Gastrocnemius medialis (tissue), 4 donors: ENCODE data around the gene IRAK1. TPM values are rescaled to one million over a fixed set of nuclear protein-coding genes. Genes with fewer than 3 reads are reported as not detected.
A peak's percentile ranks its signal among the peaks of the same experiment; 100 is the strongest.

Source experiments
- ATAC-seq, 2 donors: fragments of 150-250 bp; one replicate each; pipeline ENCODE4 v1.9.1; 2016
- DNase-seq, 2 donors: peaks; one replicate each; pipeline ENCODE4 v3.0.0-alpha.2; 2019
- H3K27ac ChIP-seq, 4 donors: fragments of 200-600 bp; sonication (generic); 1 replicate in 1 of 4; 2 replicates in 3 of 4; pipeline ENCODE4 v1.5.1; 2016 to 2018; ENCODE audit warnings: mild to moderate bottlenecking in 2 of 4, moderate library complexity in 1 of 4
- H3K27me3 ChIP-seq, 3 donors: fragments of 200-600 bp; sonication (generic) in 2 of 3; 1 replicate in 1 of 3; 2 replicates in 2 of 3; pipeline versions ENCODE4 v1.5.1 to v1.6.0; 2016 to 2019; ENCODE audit warnings: mild to moderate bottlenecking in 1 of 3, moderate library complexity in 1 of 3
- H3K36me3 ChIP-seq, 2 donors: fragments of 200-600 bp; sonication (generic) in 1 of 2; one replicate each; pipeline ENCODE4 v1.5.1; 2017 to 2018
- H3K4me1 ChIP-seq, 2 donors: fragments of 200-600 bp; sonication (generic) in 1 of 2; one replicate each; pipeline ENCODE4 v1.5.1; 2016 to 2017; ENCODE audit warnings: mild to moderate bottlenecking in 2 of 2
- H3K4me3 ChIP-seq, 4 donors: fragments of 200-600 bp; sonication (generic) in 3 of 4; 1 replicate in 1 of 4; 2 replicates in 3 of 4; pipeline ENCODE4 v1.5.1; 2016 to 2019; ENCODE audit warnings: mild to moderate bottlenecking in 2 of 4
- H3K9me3 ChIP-seq, 3 donors: fragments of 200-600 bp; sonication (generic) in 2 of 3; 1 replicate in 1 of 3; 2 replicates in 2 of 3; pipeline ENCODE4 v1.5.1; 2016 to 2019
- POLR2A ChIP-seq, 2 donors: fragments of 450-650 bp; IDR thresholded peaks; one replicate each; pipeline ENCODE4 v1.6.1; 2017; ENCODE audit warnings: antibody characterized with exemption in 2 of 2, mild to moderate bottlenecking in 2 of 2, moderate library complexity in 2 of 2
- in situ Hi-C, 4 donors: fragments of 200-750 bp; cut with MboI; loops; one replicate each; pipeline versions ENCODE4 v1.15.0 to v1.8.0; 2017; ENCODE audit warnings: low sequenced_read_pairs in 4 of 4
- intact Hi-C: fragments of 100-400 bp; cut with DNase I; formaldehyde crosslinking; loops from one replicate; pipeline ENCODE4 v1.15.1; 2023; ENCODE audit warnings: low total_unique reads
- total RNA-seq, 4 donors: library from RNA; depleted of rRNA; stranded (reverse); fragments of >200 nt; gene quantifications; one replicate each; pipeline versions ENCODE4 v1.1.0 to v1.2.3, GENCODE V29; 2016
- TF ChIP-seq, protein P1 (sequence below), 5 experiments: fragments of 450-650 bp in 3 of 5; fragments of 200-600 bp in 2 of 5; sonication (generic) in 2 of 5; IDR thresholded peaks in 4 of 5; conservative IDR thresholded peaks in 1 of 5; 1 replicate in 4 of 5; 2 replicates in 1 of 5; pipeline ENCODE4 v1.5.1; 2016 to 2019; ENCODE audit warnings: antibody characterized with exemption in 5 of 5, mild to moderate bottlenecking in 3 of 5, moderate library complexity in 3 of 5

IRAK1 gene
- total RNA-seq, 4 donors from 2014 or later = 73.9 to 157 (median 115) TPM

DNA sequence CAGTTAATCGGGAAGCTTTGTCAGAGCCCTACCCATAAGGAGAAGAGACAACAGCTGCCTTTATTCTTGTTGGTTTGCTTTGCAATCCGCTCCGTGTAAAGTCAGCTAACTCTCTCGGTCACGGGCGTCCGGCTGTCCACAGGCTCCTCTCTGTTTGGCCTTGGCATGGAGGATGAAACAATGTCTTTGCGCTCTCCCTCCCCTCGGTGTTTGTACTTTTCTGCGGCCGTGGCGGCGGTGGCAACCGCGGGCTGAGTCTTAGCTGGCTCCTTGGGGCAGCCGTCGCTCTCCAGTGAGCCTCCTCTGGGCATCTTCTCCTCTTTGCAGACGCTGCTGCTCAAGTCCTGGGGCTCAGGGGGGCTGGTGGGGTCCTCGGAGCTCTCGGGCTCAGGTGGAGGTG, 10.6 kb upstream of the IRAK1 start:
- Histone ChIP-seq H3K4me1 (peaks cover 0 to 7% of the 10 kb centered on the region in 2 donors), H3K36me3 (peaks cover 0 to 17% of the 10 kb centered on the region in 2 donors), H3K9me3 (no peaks in the 10 kb centered on the region), H3K4me3 (no peak overlapping the region), H3K27me3 (no peaks in the 10 kb centered on the region), H3K27ac (peak overlapping the region in 1 of 4 donors; percentile 46)
- in situ Hi-C loops = no loop called here
- intact Hi-C loops = no loop called here
- TF ChIP-seq POLR2A (IDR thresholded peaks at IDR 0.05) = no peak
- TF ChIP-seq, protein P1, sequence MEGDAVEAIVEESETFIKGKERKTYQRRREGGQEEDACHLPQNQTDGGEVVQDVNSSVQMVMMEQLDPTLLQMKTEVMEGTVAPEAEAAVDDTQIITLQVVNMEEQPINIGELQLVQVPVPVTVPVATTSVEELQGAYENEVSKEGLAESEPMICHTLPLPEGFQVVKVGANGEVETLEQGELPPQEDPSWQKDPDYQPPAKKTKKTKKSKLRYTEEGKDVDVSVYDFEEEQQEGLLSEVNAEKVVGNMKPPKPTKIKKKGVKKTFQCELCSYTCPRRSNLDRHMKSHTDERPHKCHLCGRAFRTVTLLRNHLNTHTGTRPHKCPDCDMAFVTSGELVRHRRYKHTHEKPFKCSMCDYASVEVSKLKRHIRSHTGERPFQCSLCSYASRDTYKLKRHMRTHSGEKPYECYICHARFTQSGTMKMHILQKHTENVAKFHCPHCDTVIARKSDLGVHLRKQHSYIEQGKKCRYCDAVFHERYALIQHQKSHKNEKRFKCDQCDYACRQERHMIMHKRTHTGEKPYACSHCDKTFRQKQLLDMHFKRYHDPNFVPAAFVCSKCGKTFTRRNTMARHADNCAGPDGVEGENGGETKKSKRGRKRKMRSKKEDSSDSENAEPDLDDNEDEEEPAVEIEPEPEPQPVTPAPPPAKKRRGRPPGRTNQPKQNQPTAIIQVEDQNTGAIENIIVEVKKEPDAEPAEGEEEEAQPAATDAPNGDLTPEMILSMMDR (IDR thresholded peaks at IDR 0.05 in 4 of 5, conservative IDR thresholded peaks at IDR 0.05 in 1 of 5) = no peak
- DNase-seq (no peak), ATAC-seq (no peak)

GRCh38 chrX:154029439-154029838, 9.7 kb upstream of the IRAK1 start:
- intact Hi-C loops (no loop called here), in situ Hi-C loops (no loop called here)
- TF ChIP-seq, protein P1 (IDR thresholded peaks at IDR 0.05 in 4 of 5, conservative IDR thresholded peaks at IDR 0.05 in 1 of 5) = no peak
- TF ChIP-seq POLR2A (IDR thresholded peaks at IDR 0.05) = no peak
- no peak for ATAC-seq
- Histone ChIP-seq H3K27me3 (no peaks in the 10 kb centered on the region), H3K36me3 (peaks cover 0 to 17% of the 10 kb centered on the region in 2 donors), H3K4me1 (peaks cover 0 to 9% of the 10 kb centered on the region in 2 donors), H3K4me3 (no peak overlapping the region), H3K27ac (peak overlapping the region in 2 of 4 donors; percentile 31 to 46), H3K9me3 (no peaks in the 10 kb centered on the region)
- no peak for DNase-seq

- H3K4me1 ChIP-seq = peaks cover 0 to 9% of the 10 kb centered on the region in 2 donors
- in situ Hi-C loops = no loop called here
- TF ChIP-seq, protein P1 (IDR thresholded peaks at IDR 0.05 in 4 of 5, conservative IDR thresholded peaks at IDR 0.05 in 1 of 5) = no peak
- no peak for TF ChIP-seq POLR2A (IDR thresholded peaks at IDR 0.05)
- intact Hi-C loops = no loop called here
- H3K4me3 ChIP-seq = no peak overlapping the region
- DNase-seq (no peak), ATAC-seq (no peak)
- no peaks in the 10 kb centered on the region for H3K9me3 ChIP-seq
- H3K36me3 ChIP-seq = peaks cover 0 to 17% of the 10 kb centered on the region in 2 donors
- peak overlapping the region in 3 of 4 donors; percentile 31 to 50 (median 43) for H3K27ac ChIP-seq
- H3K27me3 ChIP-seq = no peaks in the 10 kb centered on the region
These were observed 8.9 kb upstream of the IRAK1 start for GRCh38 chrX:154028502-154029184.

- DNase-seq (no peak), ATAC-seq (no peak)
- Histone ChIP-seq H3K4me3 (no peak overlapping the region), H3K9me3 (no peaks in the 10 kb centered on the region), H3K36me3 (peaks cover 0 to 17% of the 10 kb centered on the region in 2 donors), H3K4me1 (peaks cover 0 to 9% of the 10 kb centered on the region in 2 donors), H3K27ac (peak overlapping the region in 1 of 4 donors; percentile 55), H3K27me3 (no peaks in the 10 kb centered on the region)
- intact Hi-C loops = no loop called here
- in situ Hi-C loops = no loop called here
- TF ChIP-seq POLR2A (IDR thresholded peaks at IDR 0.05) = no peak
- TF ChIP-seq, protein P1 (IDR thresholded peaks at IDR 0.05 in 4 of 5, conservative IDR thresholded peaks at IDR 0.05 in 1 of 5) = no peak
These were observed 8.3 kb upstream of the IRAK1 start for GRCh38 chrX:154027986-154028385.
